GM12891 (cell line): ENCODE measurements around the gene DUSP5.
A peak's percentile ranks its signal among the peaks of the same experiment; 100 is the strongest.

Experiments
- DNase-seq: peaks from one replicate; pipeline ENCODE4 v3.0.0; 2011; ENCODE audit warnings: low spot score; ENCODE audit not compliant: insufficient read length
- FAIRE-seq: peaks from 2 replicates; lab custom pipeline; 2011; peaks lifted over from hg19 to GRCh38; lab: Jason Lieb, UNC
- PAX5 ChIP-seq: IDR thresholded peaks from 2 replicates; pipeline ENCODE4 v1.6.1; 2011; ENCODE audit warnings: low read length, moderate library complexity, mild to moderate bottlenecking; ENCODE audit not compliant: insufficient read depth, severe bottlenecking
- POLR2A ChIP-seq: IDR thresholded peaks from 2 replicates; pipeline ENCODE4 v1.6.1; 2011; ENCODE audit warnings: low read depth, low read length, control low read depth
- POLR2AphosphoS5 ChIP-seq: IDR thresholded peaks from 2 replicates; pipeline ENCODE4 v1.6.1; 2011; ENCODE audit warnings: low read depth, low read length, control low read depth
- POU2F2 ChIP-seq: IDR thresholded peaks from 2 replicates; pipeline ENCODE4 v1.6.1; 2011; ENCODE audit warnings: low read depth, mild to moderate bottlenecking, control low read depth, low read length, moderate library complexity
- SPI1 ChIP-seq: IDR thresholded peaks from 2 replicates; pipeline ENCODE4 v1.6.1; 2011; ENCODE audit warnings: low read depth, low read length, control low read depth
- TAF1 ChIP-seq: IDR thresholded peaks from 2 replicates; pipeline ENCODE4 v1.6.1; 2011; ENCODE audit warnings: low read depth, low read length, control low read depth

DUSP5 gene

GRCh38 chr10:110512461-110513187 lies 14.9 kb downstream of the DUSP5 start:
- no peak for FAIRE-seq
- DNase-seq: no peak
- TF ChIP-seq POLR2A (peak; percentile 75), PAX5 (no peak), POLR2AphosphoS5 (peak; percentile 72), SPI1 (no peak), POU2F2 (no peak; the same call in 1 of the 2 replicates), TAF1 (no peak)

- DNase-seq (no peak), FAIRE-seq (peak; percentile 16)
- TF ChIP-seq POLR2AphosphoS5 (no peak), SPI1 (no peak), POLR2A (0 out of 2 replicates have a peak, but pooled peaks have one; percentile 64), PAX5 (no peak), POU2F2 (no peak)
These were observed 16.2 kb downstream of the DUSP5 start for GRCh38 chr10:110513949-110514348.

GRCh38 chr10:110514848-110515247 lies 17.1 kb downstream of the DUSP5 start:
- DNase-seq: no peak
- FAIRE-seq: no peak
- no peak for TF ChIP-seq POLR2AphosphoS5
- TF ChIP-seq TAF1: no peak
- TF ChIP-seq POU2F2: no peak
- no peak for TF ChIP-seq PAX5
- no peak for TF ChIP-seq POLR2A
- TF ChIP-seq SPI1: no peak

- TF ChIP-seq PAX5 (no peak), TAF1 (no peak), SPI1 (no peak), POLR2A (no peak), POU2F2 (no peak), POLR2AphosphoS5 (no peak)
- DNase-seq (no peak), FAIRE-seq (no peak)
These were observed 19.2 kb downstream of the DUSP5 start for GRCh38 chr10:110516815-110517492.

GRCh38 chr10:110522365-110522988 lies 24.8 kb downstream of the DUSP5 start:
- TF ChIP-seq SPI1: no peak
- TF ChIP-seq PAX5: no peak
- TF ChIP-seq TAF1: no peak
- no peak for TF ChIP-seq POLR2AphosphoS5
- no peak for TF ChIP-seq POLR2A
- no peak for TF ChIP-seq POU2F2
- DNase-seq: no peak
- FAIRE-seq: peak; percentile 33

GRCh38 chr10:110523736-110524135 lies 26.0 kb downstream of the DUSP5 start:
- peak; percentile 75 for FAIRE-seq
- TF ChIP-seq POU2F2 (no peak), SPI1 (no peak), POLR2AphosphoS5 (no peak), POLR2A (no peak)
- no peak for DNase-seq

- FAIRE-seq: no peak
- TF ChIP-seq POLR2AphosphoS5: no peak
- no peak for TF ChIP-seq POLR2A
- no peak for TF ChIP-seq SPI1
- TF ChIP-seq TAF1: no peak
- no peak for TF ChIP-seq PAX5
- TF ChIP-seq POU2F2: no peak
These were observed 26.6 kb downstream of the DUSP5 start for GRCh38 chr10:110524179-110524858.

GRCh38 chr10:110524859-110525232 lies 27.1 kb downstream of the DUSP5 start:
- FAIRE-seq: no peak
- no peak for TF ChIP-seq POU2F2
- no peak for TF ChIP-seq POLR2A
- no peak for TF ChIP-seq SPI1
- TF ChIP-seq POLR2AphosphoS5: no peak
- TF ChIP-seq TAF1: no peak
- TF ChIP-seq PAX5: no peak
- DNase-seq: no peak

More at GRCh38 chr10:110524179-110524858, 26.6 kb downstream of the DUSP5 start:
- no peak for DNase-seq
